Activated CD8-positive, alpha-beta T cell treated with anti-CD3 and anti-CD28 coated beads for 36 hours (primary cell): Measurements from ENCODE around the gene REV1. TPM values are rescaled to one million over a fixed set of nuclear protein-coding genes. Genes with fewer than 3 reads are reported as not detected.

Experiments
- ATAC-seq: fragments of 200-7000 bp; cut with Tn5 transposase; one replicate; pipeline ENCODE4 v1.10.0; 2021; ENCODE audit warnings: mild to moderate bottlenecking, moderate library complexity
- CTCF ChIA-PET: fragments of 350-600 bp; sonication (Branson Sonifier 250); formaldehyde crosslinking; loops from one replicate; lab custom pipeline; 2021; ENCODE audit warnings: antibody characterized with exemption; lab: Charles Lee
- POLR2A ChIA-PET: fragments of 350-600 bp; sonication (Branson Sonifier 250); formaldehyde crosslinking; loops from one replicate; lab custom pipeline; 2021; ENCODE audit warnings: antibody characterized with exemption; lab: Charles Lee
- DNase-seq: peaks from one replicate; pipeline ENCODE4 v3.0.0-alpha.2; 2020
- H3K27ac Mint-ChIP-seq: one replicate; pipeline ENCODE4 v1.8.0; 2021; ENCODE audit warnings: mild to moderate bottlenecking, mixed read lengths
- H3K27me3 Mint-ChIP-seq: one replicate; pipeline ENCODE4 v1.8.0; 2021; ENCODE audit warnings: mixed read lengths
- H3K36me3 Mint-ChIP-seq: one replicate; pipeline ENCODE4 v1.8.0; 2021; ENCODE audit warnings: low read depth, mixed read lengths
- H3K4me1 Mint-ChIP-seq: one replicate; pipeline ENCODE4 v1.8.0; 2021; ENCODE audit warnings: low read depth, mixed read lengths
- H3K4me3 Mint-ChIP-seq: one replicate; pipeline ENCODE4 v1.8.0; 2021; ENCODE audit warnings: mild to moderate bottlenecking, moderate library complexity, mixed read lengths
- H3K9me3 Mint-ChIP-seq: one replicate; pipeline ENCODE4 v1.8.0; 2021; ENCODE audit warnings: mixed read lengths
- intact Hi-C: fragments of 100-400 bp; cut with micrococcal nuclease; formaldehyde crosslinking; loops from one replicate; pipeline ENCODE4 v1.10.0; 2022
- total RNA-seq, 2 experiments: library from RNA; stranded (reverse); gene quantifications; one replicate each; pipeline ENCODE4 v1.2.3, GENCODE V29; 2021
- TF ChIP-seq, protein P1 (sequence below): fragments of 200-600 bp; IDR thresholded peaks from one replicate; pipeline ENCODE4 v1.8.0; 2022; ENCODE audit warnings: antibody characterized with exemption, mild to moderate bottlenecking

REV1 gene
- total RNA-seq, 2 experiments from 2014 or later: 29.2 to 31.1 TPM

- ChIA-PET POLR2A (no interaction called here), CTCF (interaction anchor here (0.7 kb wide), 1 partner anchor 65 kb away, joined by 5 read pairs; no protein-coding TSS in a partner anchor)
- TF ChIP-seq, protein P1, sequence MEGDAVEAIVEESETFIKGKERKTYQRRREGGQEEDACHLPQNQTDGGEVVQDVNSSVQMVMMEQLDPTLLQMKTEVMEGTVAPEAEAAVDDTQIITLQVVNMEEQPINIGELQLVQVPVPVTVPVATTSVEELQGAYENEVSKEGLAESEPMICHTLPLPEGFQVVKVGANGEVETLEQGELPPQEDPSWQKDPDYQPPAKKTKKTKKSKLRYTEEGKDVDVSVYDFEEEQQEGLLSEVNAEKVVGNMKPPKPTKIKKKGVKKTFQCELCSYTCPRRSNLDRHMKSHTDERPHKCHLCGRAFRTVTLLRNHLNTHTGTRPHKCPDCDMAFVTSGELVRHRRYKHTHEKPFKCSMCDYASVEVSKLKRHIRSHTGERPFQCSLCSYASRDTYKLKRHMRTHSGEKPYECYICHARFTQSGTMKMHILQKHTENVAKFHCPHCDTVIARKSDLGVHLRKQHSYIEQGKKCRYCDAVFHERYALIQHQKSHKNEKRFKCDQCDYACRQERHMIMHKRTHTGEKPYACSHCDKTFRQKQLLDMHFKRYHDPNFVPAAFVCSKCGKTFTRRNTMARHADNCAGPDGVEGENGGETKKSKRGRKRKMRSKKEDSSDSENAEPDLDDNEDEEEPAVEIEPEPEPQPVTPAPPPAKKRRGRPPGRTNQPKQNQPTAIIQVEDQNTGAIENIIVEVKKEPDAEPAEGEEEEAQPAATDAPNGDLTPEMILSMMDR: peak; percentile 11
- Mint-ChIP-seq H3K9me3 (no peaks in the 10 kb centered on the region), H3K27ac (peak overlapping the region; percentile 68), H3K4me3 (no peak overlapping the region), H3K36me3 (peaks cover 53% of the 10 kb centered on the region), H3K27me3 (no peaks in the 10 kb centered on the region), H3K4me1 (peaks cover 22% of the 10 kb centered on the region)
- ATAC-seq (peak; percentile 46), DNase-seq (no peak)
- intact Hi-C loops: no loop called here
Measured at GRCh38 chr2:99403524-99403923, 86.3 kb downstream of the REV1 start.

GRCh38 chr2:99403084-99403483 lies 86.7 kb downstream of the REV1 start:
- ChIA-PET CTCF (no interaction called here), POLR2A (no interaction called here)
- Mint-ChIP-seq H3K36me3 (peaks cover 55% of the 10 kb centered on the region), H3K27me3 (no peaks in the 10 kb centered on the region), H3K9me3 (no peaks in the 10 kb centered on the region), H3K4me1 (peaks cover 22% of the 10 kb centered on the region), H3K4me3 (no peak overlapping the region), H3K27ac (peak overlapping the region; percentile 68)
- intact Hi-C loops: no loop called here
- TF ChIP-seq, protein P1: no peak
- ATAC-seq: peak; percentile 69
- DNase-seq: no peak

- H3K4me1 Mint-ChIP-seq: peaks cover 16% of the 10 kb centered on the region
- TF ChIP-seq, protein P1: no peak
- H3K9me3 Mint-ChIP-seq: no peaks in the 10 kb centered on the region
- ChIA-PET CTCF (no interaction called here), POLR2A (interaction anchor here (0.7 to 0.8 kb wide), 2 partner anchors 15 to 65 kb away, joined by 3 read pairs; partner anchors contain the start of gene EIF5B)
- peaks cover 54% of the 10 kb centered on the region for H3K36me3 Mint-ChIP-seq
- peak overlapping the region; percentile 75 for H3K27ac Mint-ChIP-seq
- H3K27me3 Mint-ChIP-seq: no peaks in the 10 kb centered on the region
- intact Hi-C loops: no loop called here
- ATAC-seq: no peak
- DNase-seq: no peak
- no peak overlapping the region for H3K4me3 Mint-ChIP-seq
Measured at GRCh38 chr2:99401841-99402240, 88.0 kb downstream of the REV1 start.

GRCh38 chr2:99399795-99400194 lies 90.0 kb downstream of the REV1 start:
- H3K36me3 Mint-ChIP-seq: peaks cover 53% of the 10 kb centered on the region
- H3K9me3 Mint-ChIP-seq: no peaks in the 10 kb centered on the region
- ATAC-seq (no peak), DNase-seq (no peak)
- H3K27me3 Mint-ChIP-seq: no peaks in the 10 kb centered on the region
- ChIA-PET CTCF (no interaction called here), POLR2A (no interaction called here)
- H3K4me1 Mint-ChIP-seq: peaks cover 16% of the 10 kb centered on the region
- no peak overlapping the region for H3K27ac Mint-ChIP-seq
- TF ChIP-seq, protein P1: no peak
- no peak overlapping the region for H3K4me3 Mint-ChIP-seq
- intact Hi-C loops: no loop called here

DNA sequence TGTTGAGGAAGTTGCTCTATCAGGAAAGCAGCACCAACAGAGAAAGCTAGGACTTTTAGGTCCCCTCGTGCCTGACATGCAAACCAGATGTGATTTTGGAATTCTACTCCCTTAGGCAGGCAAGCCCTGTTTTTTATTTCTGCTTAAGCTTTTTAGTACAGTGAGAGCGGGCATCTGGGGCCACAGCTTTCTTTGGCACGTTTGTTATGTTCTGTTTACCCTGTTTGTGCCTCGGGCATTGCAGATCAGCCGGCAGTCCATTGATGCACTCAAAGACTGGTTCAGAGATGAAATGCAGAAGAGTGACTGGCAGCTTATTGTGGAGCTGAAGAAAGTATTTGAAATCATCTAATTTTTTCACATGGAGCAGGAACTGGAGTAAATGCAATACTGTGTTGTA lies 90.8 kb downstream of the REV1 start:
- POLR2A ChIA-PET: interaction anchor here (0.9 kb wide), 1 partner anchor 11 kb away, joined by 3 read pairs; no protein-coding TSS in a partner anchor
- Mint-ChIP-seq H3K4me3 (no peak overlapping the region), H3K27ac (peak overlapping the region; percentile 52), H3K4me1 (peaks cover 16% of the 10 kb centered on the region), H3K27me3 (no peaks in the 10 kb centered on the region), H3K9me3 (no peaks in the 10 kb centered on the region), H3K36me3 (peaks cover 48% of the 10 kb centered on the region)
- TF ChIP-seq, protein P1: no peak
- no peak for ATAC-seq
- intact Hi-C loops: no loop called here
- DNase-seq: no peak
- CTCF ChIA-PET: no interaction called here
